Measurements from ENCODE around the gene HNRNPM.
"Not testable (repeated sequence)": the region's sequence is repeated elsewhere in the genome, so short reads cannot be mapped to it uniquely, and the experiment has no call there.

HNRNPM gene

GRCh38 chr19:8444677-8445487 is at the start of gene HNRNPM:
Gene HNRNPM (plus strand): TSS chr19:8444975. CDS start chr19:8444999, 24 bp downstream.
- no peak for FAIRE-seq

GRCh38 chr19:8395621-8396082 is 49.1 kb upstream of the HNRNPM start:
- no peak for FAIRE-seq

- FAIRE-seq = no peak
Observed at GRCh38 chr19:8396185-8396562, 48.6 kb upstream of the HNRNPM start.

GRCh38 chr19:8396563-8397203 is 48.1 kb upstream of the HNRNPM start:
- FAIRE-seq = no peak

- no peak for FAIRE-seq
Observed at GRCh38 chr19:8397271-8397670, 47.5 kb upstream of the HNRNPM start.

GRCh38 chr19:8397746-8398310 is 46.9 kb upstream of the HNRNPM start:
- FAIRE-seq = no peak

- no peak for FAIRE-seq
Observed at GRCh38 chr19:8398311-8398771, 46.4 kb upstream of the HNRNPM start.

GRCh38 chr19:8399681-8400188 is 45.0 kb upstream of the HNRNPM start:
- FAIRE-seq = no peak

- FAIRE-seq = no peak
Observed at GRCh38 chr19:8401981-8402411, 42.8 kb upstream of the HNRNPM start.

GRCh38 chr19:8403098-8403819 is 41.5 kb upstream of the HNRNPM start:
- no peak for FAIRE-seq

- no peak for FAIRE-seq
Observed at GRCh38 chr19:8403820-8404109, 41.0 kb upstream of the HNRNPM start.

GRCh38 chr19:8404391-8405151 is 40.2 kb upstream of the HNRNPM start:
- no peak for FAIRE-seq

GRCh38 chr19:8410718-8411117 is 34.1 kb upstream of the HNRNPM start:
- FAIRE-seq = not testable (repeated sequence)

- no peak for FAIRE-seq
Observed at GRCh38 chr19:8412783-8413628, 31.8 kb upstream of the HNRNPM start, which contains the start of gene MARCHF2. Gene MARCHF2 (plus strand): TSS chr19:8413305. CDS start chr19:8421841, 8,536 bp downstream.

- no peak for FAIRE-seq
Observed at GRCh38 chr19:8413629-8413995, 31.2 kb upstream of the HNRNPM start.

GRCh38 chr19:8416796-8417195 is 28.0 kb upstream of the HNRNPM start:
- FAIRE-seq = no peak

- no peak for FAIRE-seq
Observed at GRCh38 chr19:8421484-8422461, 23.0 kb upstream of the HNRNPM start.

- FAIRE-seq = no peak
Observed at GRCh38 chr19:8423817-8424223, 21.0 kb upstream of the HNRNPM start.

- not testable (repeated sequence) for FAIRE-seq
Observed at GRCh38 chr19:8425331-8425730, 19.4 kb upstream of the HNRNPM start.

GRCh38 chr19:8426283-8426682 is 18.5 kb upstream of the HNRNPM start:
- no peak for FAIRE-seq

Measured in colon (tissue), 2 donors.